HepG2 (cell line): ENCODE data around the gene SLC6A12. TPM values are rescaled to one million over a fixed set of nuclear protein-coding genes. Genes with fewer than 3 reads are reported as not detected.

ENCODE experiments used
- HIC2 ChIP-seq: sonication (generic); formaldehyde crosslinking; IDR thresholded peaks from 2 replicates; pipeline ENCODE4 v1.9.0; 2022; ENCODE audit warnings: low read depth, missing genetic modification reagents
- RORA ChIP-seq: sonication (generic); formaldehyde crosslinking; IDR thresholded peaks from 2 replicates; pipeline ENCODE4 v1.5.0; 2020; ENCODE audit warnings: mild to moderate bottlenecking, missing genetic modification reagents, moderate library complexity
- SCMH1 ChIP-seq: sonication (generic); formaldehyde crosslinking; IDR thresholded peaks from 2 replicates; pipeline ENCODE4 v1.9.0; 2021; ENCODE audit warnings: missing genetic modification reagents, mild to moderate bottlenecking, borderline replicate concordance
- SNAPC4 ChIP-seq: sonication (generic); formaldehyde crosslinking; IDR thresholded peaks from 2 replicates; pipeline ENCODE4 v1.4.0; 2020; ENCODE audit warnings: mild to moderate bottlenecking, missing genetic modification reagents
- SP5 ChIP-seq: IDR thresholded peaks from 2 replicates; pipeline ENCODE4 v1.6.1; 2016; ENCODE audit warnings: low read depth, borderline replicate concordance
- ZNF558 ChIP-seq: sonication (generic); formaldehyde crosslinking; IDR thresholded peaks from 2 replicates; pipeline ENCODE4 v1.9.0; 2022; ENCODE audit warnings: mild to moderate bottlenecking, missing genetic modification reagents, borderline replicate concordance
- ZNF639 ChIP-seq: conservative IDR thresholded peaks from 2 replicates; pipeline ENCODE4 v1.6.1; 2018; ENCODE audit warnings: missing genetic modification reagents
- ZNF646 ChIP-seq: sonication (generic); formaldehyde crosslinking; IDR thresholded peaks from 2 replicates; pipeline ENCODE4 v1.9.0; 2021; ENCODE audit warnings: mild to moderate bottlenecking, missing genetic modification reagents
- ZSCAN29 ChIP-seq: sonication (generic); formaldehyde crosslinking; conservative IDR thresholded peaks from 2 replicates; pipeline ENCODE4 v1.4.0; 2020; ENCODE audit warnings: mild to moderate bottlenecking, missing genetic modification reagents
- polyA plus RNA-seq, 8 experiments: library from polyadenylated mRNA; depleted of rRNA in 3 of 8; stranded (reverse) in 7 of 8; unstranded in 1 of 8; fragments of >200 nt; fragmentation: Illumina TruSeq in 4 of 8; extraction: Trizol in 4 of 8; gene quantifications; 2 replicates each; pipeline versions ENCODE4 v1.2.1 to v1.2.3, GENCODE V29; 2011 to 2016; ENCODE audit warnings: low read depth in 4 of 8, missing spikeins in 1 of 8, mixed read lengths in 1 of 8; ENCODE audit not compliant: insufficient read depth in 1 of 8
- total RNA-seq, 5 experiments: library from RNA; depleted of rRNA; stranded (reverse); fragments of >200 nt; fragmentation: Illumina TruSeq; extraction: Trizol; gene quantifications; 2 replicates each; pipeline ENCODE4 v1.2.3, GENCODE V29; 2016; ENCODE audit warnings: low read depth in 1 of 5

The SLC6A12 gene
- total and polyA plus RNA-seq, 2 of the 13 experiments (the other 11 are each of a cell fraction or from before 2014, with no cell fraction given) = 3.7 to 18.8 TPM

GRCh38 chr12:210277-211141 lies 3.4 kb downstream of the SLC6A12 start (continued):
- TF ChIP-seq ZNF558 (CRISPR knock-in tag) (0 out of 2 replicates have a peak, but pooled peaks have one; percentile 35), HIC2 (CRISPR knock-in tag) (peak; percentile 92), ZNF646 (CRISPR knock-in tag) (no peak), SCMH1 (CRISPR knock-in tag) (no peak), SP5 (CRISPR knock-in tag) (peak; percentile 99), RORA (no peak), SNAPC4 (CRISPR knock-in tag) (no peak), ZSCAN29 (CRISPR knock-in tag) (peak; percentile 95), ZNF639 (CRISPR knock-in tag) (peak; percentile 75; the same call in 1 of the 2 replicates)
